ENCODE measurements around the gene KRT13.
A peak's percentile ranks its signal among the peaks of the same experiment; 100 is the strongest.
"Not testable (repeated sequence)": the region's sequence is repeated elsewhere in the genome, so short reads cannot be mapped to it uniquely, and the experiment has no call there.

The KRT13 gene

GRCh38 chr17:41547921-41548843 lies 42.8 kb upstream of the KRT13 start:
- TF ChIP-seq CTCF (conservative IDR thresholded peaks at IDR 0.05), result no peak
- peak overlapping the region; percentile 69; the same call in 1 of the 2 replicates for H3K27ac ChIP-seq

GRCh38 chr17:41547378-41547841 lies 42.0 kb upstream of the KRT13 start:
- no peak for TF ChIP-seq CTCF (conservative IDR thresholded peaks at IDR 0.05)
- no peak overlapping the region for H3K27ac ChIP-seq

- no peak for TF ChIP-seq CTCF (conservative IDR thresholded peaks at IDR 0.05)
- H3K27ac ChIP-seq, result no peak overlapping the region
Observed at GRCh38 chr17:41546819-41547218, 41.4 kb upstream of the KRT13 start.

- no peak for TF ChIP-seq CTCF (conservative IDR thresholded peaks at IDR 0.05)
- no peak overlapping the region for H3K27ac ChIP-seq
Observed at GRCh38 chr17:41545829-41546410, 40.5 kb upstream of the KRT13 start.

DNA sequence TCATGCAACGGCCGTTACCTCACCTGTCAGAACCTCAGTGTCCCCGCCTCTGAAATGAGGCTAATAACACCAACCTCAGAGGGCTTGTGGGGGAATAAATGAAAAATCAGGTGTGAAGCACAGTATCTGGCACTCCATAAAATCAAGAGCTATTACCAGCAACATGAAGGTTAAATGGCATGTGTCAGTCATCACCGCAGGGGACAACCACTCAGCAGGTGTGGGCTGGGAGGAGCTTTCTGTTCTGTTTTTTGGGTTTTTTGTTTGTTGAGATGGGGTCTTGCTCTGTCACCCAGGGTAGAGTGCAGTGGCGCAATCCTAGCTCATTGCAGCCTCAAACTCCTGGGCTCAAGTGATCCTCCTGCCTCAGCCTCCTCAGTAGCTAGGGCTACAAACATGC lies 39.5 kb upstream of the KRT13 start:
- no peak for TF ChIP-seq CTCF (conservative IDR thresholded peaks at IDR 0.05)
- H3K27ac ChIP-seq, result no peak overlapping the region

- TF ChIP-seq CTCF (conservative IDR thresholded peaks at IDR 0.05), result no peak
- H3K27ac ChIP-seq, result no peak overlapping the region
Observed at GRCh38 chr17:41544491-41544892, 39.1 kb upstream of the KRT13 start.

DNA sequence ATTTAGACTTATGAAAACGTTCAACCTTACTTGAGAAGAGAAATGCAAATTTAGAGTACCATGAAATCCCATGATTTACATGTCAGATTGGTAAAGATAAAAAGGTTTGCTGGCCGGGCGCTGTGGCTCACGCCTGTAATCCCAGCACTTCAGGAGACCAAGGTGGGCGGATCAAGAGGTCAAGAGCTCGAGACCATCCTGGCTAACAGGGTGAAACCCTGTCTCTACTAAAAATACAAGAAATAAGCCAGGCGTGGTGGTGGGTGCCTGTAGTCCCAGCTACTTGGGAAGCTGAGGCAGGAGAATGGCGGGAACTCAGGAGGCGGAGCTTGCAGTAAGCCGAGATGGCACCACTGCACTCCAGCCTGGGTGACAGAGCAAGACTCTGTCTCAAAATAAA lies 37.4 kb upstream of the KRT13 start:
- not testable (repeated sequence) for H3K27ac ChIP-seq

DNA sequence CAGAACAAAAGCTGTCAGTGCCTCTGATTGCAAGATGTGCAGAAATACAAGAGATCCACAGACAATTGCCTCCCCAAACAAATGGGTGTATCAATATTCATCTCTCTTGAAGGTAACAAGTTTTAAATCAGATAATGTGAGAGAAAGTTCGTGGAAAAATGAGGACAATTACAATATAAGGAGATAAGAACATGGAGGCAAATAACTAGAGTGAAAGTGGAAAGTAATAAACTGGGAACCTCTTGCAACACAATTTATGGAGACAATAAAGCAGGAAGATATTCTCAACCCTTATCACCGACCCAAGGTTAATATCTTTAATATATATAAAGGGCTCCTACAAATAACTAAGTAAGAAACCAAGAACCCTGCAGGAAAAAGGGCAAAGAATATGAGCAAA lies 36.9 kb upstream of the KRT13 start:
- H3K27ac ChIP-seq, result no peak overlapping the region
- TF ChIP-seq CTCF (conservative IDR thresholded peaks at IDR 0.05), result no peak
